Uterus (tissue), 4 donors: ENCODE results near the gene GNLY. TPM values are rescaled to one million over a fixed set of nuclear protein-coding genes. Genes with fewer than 3 reads are reported as not detected.

Source experiments
- DNase-seq, 2 donors: peaks; one replicate each; pipeline ENCODE4 v3.0.0-alpha.2; 2019 to 2020
- H3K27ac ChIP-seq, 2 donors: fragments of 200-600 bp; sonication (generic); 1 replicate in 1 of 2; 2 replicates in 1 of 2; pipeline ENCODE4 v1.5.1; 2016 to 2018
- H3K27me3 ChIP-seq, 2 donors: fragments of 200-600 bp; sonication (generic); one replicate each; pipeline ENCODE4 v1.5.1; 2018 to 2019; ENCODE audit warnings: control low read depth in 1 of 2
- H3K36me3 ChIP-seq, 2 donors: fragments of 200-600 bp; sonication (generic); one replicate each; pipeline ENCODE4 v1.5.1; 2019; ENCODE audit warnings: control low read depth in 1 of 2
- H3K4me1 ChIP-seq, 2 donors: fragments of 200-600 bp; sonication (generic); one replicate each; pipeline ENCODE4 v1.5.1; 2018 to 2019; ENCODE audit warnings: control low read depth in 1 of 2
- H3K4me3 ChIP-seq, 2 donors: fragments of 200-600 bp; sonication (generic); 1 replicate in 1 of 2; 2 replicates in 1 of 2; pipeline ENCODE4 v1.5.1; 2018 to 2019; ENCODE audit warnings: mild to moderate bottlenecking in 1 of 2
- H3K9me3 ChIP-seq, 2 donors: fragments of 200-600 bp; sonication (generic); one replicate each; pipeline ENCODE4 v1.5.1; 2019; ENCODE audit warnings: control low read depth in 1 of 2
- CTCF ChIP-seq, 4 experiments: fragments of 200-600 bp in 2 of 4; fragments of 450-650 bp in 2 of 4; sonication (generic) in 2 of 4; IDR thresholded peaks; one replicate each; pipeline ENCODE4 v1.5.1; 2016 to 2019; ENCODE audit warnings: antibody characterized with exemption in 4 of 4, mild to moderate bottlenecking in 2 of 4, moderate library complexity in 1 of 4
- POLR2A ChIP-seq, 2 donors: fragments of 450-650 bp; IDR thresholded peaks; one replicate each; pipeline ENCODE4 v1.6.1; 2016; ENCODE audit warnings: antibody characterized with exemption in 2 of 2, mild to moderate bottlenecking in 1 of 2, moderate library complexity in 1 of 2
- intact Hi-C: fragments of 100-400 bp; cut with DNase I; formaldehyde crosslinking; loops from one replicate; pipeline ENCODE4 v1.15.1; 2023; ENCODE audit warnings: low total_unique reads
- small RNA-seq: library from RNA; depleted of rRNA; stranded (forward); fragments of <200 nt; gene quantifications from one replicate; pipeline ENCODE3, GENCODE V24; 2016
- total RNA-seq, 4 donors: library from RNA; depleted of rRNA in 3 of 4; stranded (reverse); fragments of >200 nt in 3 of 4; gene quantifications; one replicate each; pipeline versions ENCODE4 v1.1.0 to v1.2.4, GENCODE V29; 2014 to 2023
- donor health status: DM: yes; HTN: yes; CAD: no.

The GNLY gene
- total RNA-seq, 4 donors from 2014 or later: 0.48 to 5.9 (median 4.8) TPM; not detected in 1

- intact Hi-C loops: no loop called here
- no peaks in the 10 kb centered on the region for H3K9me3 ChIP-seq
- DNase-seq: no peak
- no peaks in the 10 kb centered on the region for H3K27me3 ChIP-seq
- no peak overlapping the region for H3K4me3 ChIP-seq
- peaks cover 30 to 44% of the 10 kb centered on the region in 2 donors for H3K4me1 ChIP-seq
- H3K36me3 ChIP-seq: no peaks in the 10 kb centered on the region
- no peak for TF ChIP-seq CTCF (IDR thresholded peaks at IDR 0.05)
- no peak for TF ChIP-seq POLR2A (IDR thresholded peaks at IDR 0.05)
- H3K27ac ChIP-seq: peak overlapping the region; percentile 93 to 96
Measured at GRCh38 chr2:85746321-85747004, 52.3 kb downstream of the GNLY start.

GRCh38 chr2:85747441-85747840 is 53.3 kb downstream of the GNLY start:
- H3K4me3 ChIP-seq: no peak overlapping the region
- H3K27me3 ChIP-seq: no peaks in the 10 kb centered on the region
- H3K36me3 ChIP-seq: no peaks in the 10 kb centered on the region
- intact Hi-C loops: no loop called here
- H3K4me1 ChIP-seq: peaks cover 27 to 39% of the 10 kb centered on the region in 2 donors
- TF ChIP-seq POLR2A (IDR thresholded peaks at IDR 0.05) (no peak), CTCF (IDR thresholded peaks at IDR 0.05) (no peak)
- peak overlapping the region; percentile 93 to 96 for H3K27ac ChIP-seq
- no peak for DNase-seq
- H3K9me3 ChIP-seq: no peaks in the 10 kb centered on the region

- DNase-seq: no peak
- Histone ChIP-seq H3K27ac (peak overlapping the region; percentile 93 to 96), H3K36me3 (no peaks in the 10 kb centered on the region), H3K27me3 (no peaks in the 10 kb centered on the region), H3K4me3 (no peak overlapping the region), H3K4me1 (peaks cover 21 to 33% of the 10 kb centered on the region in 2 donors), H3K9me3 (no peaks in the 10 kb centered on the region)
- intact Hi-C loops: no loop called here
- TF ChIP-seq POLR2A (IDR thresholded peaks at IDR 0.05): no peak
- TF ChIP-seq CTCF (IDR thresholded peaks at IDR 0.05): no peak
Measured at GRCh38 chr2:85748039-85748734, 54.0 kb downstream of the GNLY start.

Small RNAs within 50 kb of the gene (small RNA-seq; reads per million reads assigned to genes)
- gene RNU1-38P: not detected

Other genes with a start within 250 kb of the GNLY start
- 100 to 1,000 TPM in 3 of 4 donors, 10 to 100 TPM in 1; 77.1 to 249 (median 108) TPM for gene MAT2A, start 155.2 kb upstream of the GNLY start, total RNA-seq
- 10 to 100 TPM; 14.1 to 54.1 (median 37.9) TPM for gene GGCX, start 132.9 kb upstream of the GNLY start, total RNA-seq
- gene VAMP8, start 116.8 kb upstream of the GNLY start, total RNA-seq: 10 to 100 TPM in 1 of 4 donors, 1 to 10 TPM in 2, not detected in 1; 1.3 to 12.3 (median 5.2) TPM
- gene VAMP5, start 109.9 kb upstream of the GNLY start, total RNA-seq: 100 to 1,000 TPM in 2 of 4 donors, 10 to 100 TPM in 2; 25.6 to 197 (median 99.5) TPM
- gene RNF181, start 98.6 kb upstream of the GNLY start, total RNA-seq: 100 to 1,000 TPM in 2 of 4 donors, 10 to 100 TPM in 2; 53.0 to 362 (median 175) TPM
- 10 to 100 TPM in 1 of 4 donors, 1 to 10 TPM in 2, not detected in 1; 2.6 to 24.1 (median 7.8) TPM for gene TMEM150A, start 91.7 kb upstream of the GNLY start, total RNA-seq
- gene C2orf68, start 82.3 kb upstream of the GNLY start, total RNA-seq: 10 to 100 TPM; 19.0 to 44.8 (median 28.2) TPM
- 100 to 1,000 TPM in 2 of 4 donors, 10 to 100 TPM in 2; 38.6 to 215 (median 106) TPM for gene USP39, start 78.2 kb upstream of the GNLY start, total RNA-seq
- 1 to 10 TPM in 1 of 4 donors, not detected in 3; 1.4 TPM for gene SFTPB, start 26.2 kb upstream of the GNLY start, total RNA-seq
- 10 to 100 TPM; 13.2 to 83.0 (median 45.3) TPM for gene ATOH8, start 59.6 kb downstream of the GNLY start, total RNA-seq
- gene ST3GAL5, start 194.6 kb downstream of the GNLY start, total RNA-seq: 10 to 100 TPM; 12.3 to 52.9 (median 32.9) TPM